Measurements from ENCODE around the gene PGBD5. TPM values are rescaled to one million over a fixed set of nuclear protein-coding genes. Genes with fewer than 3 reads are reported as not detected.

PGBD5 gene
- total RNA-seq, 1 donor from 2014 or later: 14.7 TPM

GRCh38 chr1:230356190-230356589 is 69.9 kb downstream of the PGBD5 start:
- H3K36me3 Mint-ChIP-seq (ENCODE audit: low read depth, unreplicated experiment): peaks cover 25% of the 10 kb centered on the region
- Histone ChIP-seq H3K36me3 (ENCODE audit: insufficient read depth, low read length) (no peaks in the 10 kb centered on the region), H2AFZ (ENCODE audit: low read depth, low read length) (no peak overlapping the region), H3K4me2 (ENCODE audit: low read length) (no peak overlapping the region), H3K27ac (ENCODE audit: low read depth, low read length) (no peak overlapping the region), H3K4me3 (ENCODE audit: insufficient read depth, low read depth, low read length) (no peak overlapping the region), H3K9me3 (ENCODE audit: insufficient read depth, low read depth, low read length) (no peaks in the 10 kb centered on the region), H3K79me2 (ENCODE audit: insufficient read depth, low read length) (no peaks in the 10 kb centered on the region), H3K9ac (ENCODE audit: low read length) (no peak overlapping the region), H4K20me1 (ENCODE audit: insufficient read depth, low read length) (no peaks in the 10 kb centered on the region), H3K27me3 (ENCODE audit: insufficient read depth, low read length) (no peaks in the 10 kb centered on the region), H3K4me1 (ENCODE audit: insufficient read depth, low read length) (peaks cover 5% of the 10 kb centered on the region)
- H3K4me3 Mint-ChIP-seq (ENCODE audit: unreplicated experiment): no peak overlapping the region
- TF ChIP-seq EZH2 (IDR thresholded peaks at IDR 0.05; ENCODE audit: insufficient read depth, low read length) (no peak), CTCF (IDR thresholded peaks at IDR 0.05; ENCODE audit: insufficient read depth, low read depth, low read length) (no peak)
- DNase-seq (ENCODE audit: low read depth) (no peak), FAIRE-seq (no peak)
- no peak overlapping the region for H3K27ac Mint-ChIP-seq (ENCODE audit: unreplicated experiment)
- H3K9me3 Mint-ChIP-seq (ENCODE audit: unreplicated experiment): no peaks in the 10 kb centered on the region
- peaks cover 3% of the 10 kb centered on the region for H3K4me1 Mint-ChIP-seq (ENCODE audit: low read depth, unreplicated experiment)
- H3K27me3 Mint-ChIP-seq (ENCODE audit: low read depth, unreplicated experiment): no peaks in the 10 kb centered on the region

GRCh38 chr1:230355594-230355993 is 70.5 kb downstream of the PGBD5 start:
- no peak for FAIRE-seq
- H3K27ac ChIP-seq (ENCODE audit: low read depth, low read length): no peak overlapping the region
- Mint-ChIP-seq H3K27ac (ENCODE audit: unreplicated experiment) (no peak overlapping the region), H3K4me1 (ENCODE audit: low read depth, unreplicated experiment) (peaks cover 2% of the 10 kb centered on the region), H3K9me3 (ENCODE audit: unreplicated experiment) (no peaks in the 10 kb centered on the region), H3K27me3 (ENCODE audit: low read depth, unreplicated experiment) (no peaks in the 10 kb centered on the region), H3K36me3 (ENCODE audit: low read depth, unreplicated experiment) (peaks cover 25% of the 10 kb centered on the region), H3K4me3 (ENCODE audit: unreplicated experiment) (no peak overlapping the region)
- H3K27me3 ChIP-seq (ENCODE audit: insufficient read depth, low read length): no peaks in the 10 kb centered on the region
- no peaks in the 10 kb centered on the region for H4K20me1 ChIP-seq (ENCODE audit: insufficient read depth, low read length)
- no peaks in the 10 kb centered on the region for H3K79me2 ChIP-seq (ENCODE audit: insufficient read depth, low read length)
- H3K4me1 ChIP-seq (ENCODE audit: insufficient read depth, low read length): peaks cover 5% of the 10 kb centered on the region
- TF ChIP-seq EZH2 (IDR thresholded peaks at IDR 0.05; ENCODE audit: insufficient read depth, low read length) (no peak), CTCF (IDR thresholded peaks at IDR 0.05; ENCODE audit: insufficient read depth, low read depth, low read length) (no peak)
- H3K4me3 ChIP-seq (ENCODE audit: insufficient read depth, low read depth, low read length): no peak overlapping the region
- no peak overlapping the region for H3K9ac ChIP-seq (ENCODE audit: low read length)
- no peaks in the 10 kb centered on the region for H3K9me3 ChIP-seq (ENCODE audit: insufficient read depth, low read depth, low read length)
- no peak overlapping the region for H2AFZ ChIP-seq (ENCODE audit: low read depth, low read length)
- H3K4me2 ChIP-seq (ENCODE audit: low read length): no peak overlapping the region
- no peaks in the 10 kb centered on the region for H3K36me3 ChIP-seq (ENCODE audit: insufficient read depth, low read length)
- DNase-seq (ENCODE audit: low read depth): no peak

- no peak overlapping the region for H3K27ac ChIP-seq (ENCODE audit: low read depth, low read length)
- H3K27ac Mint-ChIP-seq (ENCODE audit: unreplicated experiment): no peak overlapping the region
- DNase-seq (ENCODE audit: low read depth): no peak
These were observed 71.0 kb downstream of the PGBD5 start for GRCh38 chr1:230355128-230355527.

More at GRCh38 chr1:230355128-230355527, 71.0 kb downstream of the PGBD5 start:
- Histone ChIP-seq H2AFZ (ENCODE audit: low read depth, low read length) (no peak overlapping the region), H3K4me1 (ENCODE audit: insufficient read depth, low read length) (peaks cover 5% of the 10 kb centered on the region), H4K20me1 (ENCODE audit: insufficient read depth, low read length) (no peaks in the 10 kb centered on the region), H3K9me3 (ENCODE audit: insufficient read depth, low read depth, low read length) (no peaks in the 10 kb centered on the region), H3K27me3 (ENCODE audit: insufficient read depth, low read length) (no peaks in the 10 kb centered on the region), H3K36me3 (ENCODE audit: insufficient read depth, low read length) (no peaks in the 10 kb centered on the region), H3K4me2 (ENCODE audit: low read length) (no peak overlapping the region), H3K79me2 (ENCODE audit: insufficient read depth, low read length) (no peaks in the 10 kb centered on the region), H3K4me3 (ENCODE audit: insufficient read depth, low read depth, low read length) (no peak overlapping the region), H3K9ac (ENCODE audit: low read length) (no peak overlapping the region)
- H3K36me3 Mint-ChIP-seq (ENCODE audit: low read depth, unreplicated experiment): peaks cover 27% of the 10 kb centered on the region
- H3K9me3 Mint-ChIP-seq (ENCODE audit: unreplicated experiment): peaks cover under 1% of the 10 kb centered on the region
- TF ChIP-seq EZH2 (IDR thresholded peaks at IDR 0.05; ENCODE audit: insufficient read depth, low read length) (no peak), CTCF (IDR thresholded peaks at IDR 0.05; ENCODE audit: insufficient read depth, low read depth, low read length) (no peak)
- no peaks in the 10 kb centered on the region for H3K27me3 Mint-ChIP-seq (ENCODE audit: low read depth, unreplicated experiment)
- H3K4me3 Mint-ChIP-seq (ENCODE audit: unreplicated experiment): no peak overlapping the region
- peaks cover 4% of the 10 kb centered on the region for H3K4me1 Mint-ChIP-seq (ENCODE audit: low read depth, unreplicated experiment)
- no peak for FAIRE-seq

Data from astrocyte (in vitro differentiated cells and primary cell).